ENCODE results near the gene ZNF135. TPM values are rescaled to one million over a fixed set of nuclear protein-coding genes. Genes with fewer than 3 reads are reported as not detected.

Gene ZNF135
- total RNA-seq, 1 donor from 2014 or later = 1.7 TPM

GRCh38 chr19:58040751-58041525, 18.1 kb upstream of the ZNF135 start:
- Histone ChIP-seq H3K36me3 (ENCODE audit: insufficient read depth, low read length) (no peaks in the 10 kb centered on the region), H3K27me3 (ENCODE audit: insufficient read depth, low read length) (no peaks in the 10 kb centered on the region), H2AFZ (ENCODE audit: low read depth, low read length) (no peak overlapping the region), H3K4me3 (ENCODE audit: insufficient read depth, low read depth, low read length) (no peak overlapping the region), H3K79me2 (ENCODE audit: insufficient read depth, low read length) (no peaks in the 10 kb centered on the region), H3K9ac (ENCODE audit: low read length) (no peak overlapping the region), H3K4me1 (ENCODE audit: insufficient read depth, low read length) (no peaks in the 10 kb centered on the region), H3K9me3 (ENCODE audit: insufficient read depth, low read depth, low read length) (peaks cover 8% of the 10 kb centered on the region), H3K4me2 (ENCODE audit: low read length) (no peak overlapping the region), H3K27ac (ENCODE audit: low read depth, low read length) (no peak overlapping the region), H4K20me1 (ENCODE audit: insufficient read depth, low read length) (no peaks in the 10 kb centered on the region)
- Mint-ChIP-seq H3K27ac (ENCODE audit: unreplicated experiment) (no peak overlapping the region), H3K4me1 (ENCODE audit: low read depth, unreplicated experiment) (no peaks in the 10 kb centered on the region), H3K36me3 (ENCODE audit: low read depth, unreplicated experiment) (no peaks in the 10 kb centered on the region), H3K27me3 (ENCODE audit: low read depth, unreplicated experiment) (no peaks in the 10 kb centered on the region), H3K4me3 (ENCODE audit: unreplicated experiment) (no peak overlapping the region), H3K9me3 (ENCODE audit: unreplicated experiment) (peaks cover 24% of the 10 kb centered on the region)
- DNase-seq (ENCODE audit: low read depth) (no peak), FAIRE-seq (no peak)
- TF ChIP-seq CTCF (IDR thresholded peaks at IDR 0.05; ENCODE audit: insufficient read depth, low read depth, low read length) (no peak), EZH2 (IDR thresholded peaks at IDR 0.05; ENCODE audit: insufficient read depth, low read length) (no peak)

DNA sequence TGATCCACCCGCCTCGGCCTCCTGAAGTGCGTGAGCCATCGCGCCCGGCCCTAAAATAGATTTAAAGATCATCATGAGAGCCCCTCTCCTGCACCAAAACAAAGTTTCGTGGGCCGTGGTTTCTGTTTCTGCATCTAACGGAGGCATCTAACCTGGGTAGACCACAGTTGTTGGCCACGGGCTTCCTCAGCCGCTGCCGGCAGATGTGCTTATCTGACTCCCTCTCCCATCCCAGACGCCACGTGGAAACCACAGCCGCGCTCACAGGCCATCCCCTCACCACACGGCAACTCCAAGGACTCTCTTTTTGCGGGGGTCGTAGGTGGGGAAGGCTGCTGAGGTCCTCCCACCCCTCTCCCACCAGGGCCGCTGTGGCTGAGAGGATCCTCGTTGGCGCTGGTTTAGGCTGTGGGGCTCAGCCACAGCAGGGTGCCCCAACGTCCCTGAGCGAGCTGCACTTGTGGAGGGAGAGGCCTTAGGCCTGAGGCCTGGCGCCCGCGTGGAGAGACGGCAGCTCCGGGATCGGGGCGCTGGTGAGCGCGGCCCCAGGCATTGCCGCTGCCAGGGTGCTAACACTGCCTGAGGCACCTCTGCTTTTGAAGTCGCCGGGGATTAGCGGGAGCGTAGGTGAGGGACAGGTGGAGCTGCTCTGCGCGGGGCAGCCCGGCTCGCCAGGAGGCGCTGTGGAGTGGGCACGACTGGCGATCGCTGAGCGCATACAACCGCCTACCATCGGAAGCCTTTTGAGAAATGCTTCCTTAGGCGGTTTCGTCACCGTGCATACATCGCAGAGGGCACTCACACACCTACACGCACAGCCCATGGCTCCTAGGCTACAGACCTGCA, 16.4 kb upstream of the ZNF135 start:
- H3K27ac ChIP-seq (ENCODE audit: low read depth, low read length) = no peak overlapping the region
- Mint-ChIP-seq H3K36me3 (ENCODE audit: low read depth, unreplicated experiment) (peaks cover 3% of the 10 kb centered on the region), H3K9me3 (ENCODE audit: unreplicated experiment) (peaks cover 32% of the 10 kb centered on the region), H3K27me3 (ENCODE audit: low read depth, unreplicated experiment) (no peaks in the 10 kb centered on the region), H3K4me3 (ENCODE audit: unreplicated experiment) (no peak overlapping the region), H3K4me1 (ENCODE audit: low read depth, unreplicated experiment) (no peaks in the 10 kb centered on the region), H3K27ac (ENCODE audit: unreplicated experiment) (no peak overlapping the region)
- H3K9me3 ChIP-seq (ENCODE audit: insufficient read depth, low read depth, low read length) = peaks cover 19% of the 10 kb centered on the region
- no peaks in the 10 kb centered on the region for H3K36me3 ChIP-seq (ENCODE audit: insufficient read depth, low read length)
- no peak overlapping the region for H2AFZ ChIP-seq (ENCODE audit: low read depth, low read length)
- no peaks in the 10 kb centered on the region for H4K20me1 ChIP-seq (ENCODE audit: insufficient read depth, low read length)
- H3K4me2 ChIP-seq (ENCODE audit: low read length) = no peak overlapping the region
- H3K9ac ChIP-seq (ENCODE audit: low read length) = no peak overlapping the region
- no peaks in the 10 kb centered on the region for H3K4me1 ChIP-seq (ENCODE audit: insufficient read depth, low read length)
- H3K27me3 ChIP-seq (ENCODE audit: insufficient read depth, low read length) = no peaks in the 10 kb centered on the region
- no peak for FAIRE-seq
- no peaks in the 10 kb centered on the region for H3K79me2 ChIP-seq (ENCODE audit: insufficient read depth, low read length)
- H3K4me3 ChIP-seq (ENCODE audit: insufficient read depth, low read depth, low read length) = no peak overlapping the region
- TF ChIP-seq EZH2 (IDR thresholded peaks at IDR 0.05; ENCODE audit: insufficient read depth, low read length) (no peak), CTCF (IDR thresholded peaks at IDR 0.05; ENCODE audit: insufficient read depth, low read depth, low read length) (no peak)
- DNase-seq (ENCODE audit: low read depth) = no peak

Data from astrocyte (in vitro differentiated cells and primary cell).